ENCODE results near the gene PRKAG2. TPM values are rescaled to one million over a fixed set of nuclear protein-coding genes. Genes with fewer than 3 reads are reported as not detected.
A peak's percentile ranks its signal among the peaks of the same experiment; 100 is the strongest.

Gene PRKAG2
- total RNA-seq, 4 donors from 2014 or later = 7.5 to 14.3 (median 12.2) TPM

DNA sequence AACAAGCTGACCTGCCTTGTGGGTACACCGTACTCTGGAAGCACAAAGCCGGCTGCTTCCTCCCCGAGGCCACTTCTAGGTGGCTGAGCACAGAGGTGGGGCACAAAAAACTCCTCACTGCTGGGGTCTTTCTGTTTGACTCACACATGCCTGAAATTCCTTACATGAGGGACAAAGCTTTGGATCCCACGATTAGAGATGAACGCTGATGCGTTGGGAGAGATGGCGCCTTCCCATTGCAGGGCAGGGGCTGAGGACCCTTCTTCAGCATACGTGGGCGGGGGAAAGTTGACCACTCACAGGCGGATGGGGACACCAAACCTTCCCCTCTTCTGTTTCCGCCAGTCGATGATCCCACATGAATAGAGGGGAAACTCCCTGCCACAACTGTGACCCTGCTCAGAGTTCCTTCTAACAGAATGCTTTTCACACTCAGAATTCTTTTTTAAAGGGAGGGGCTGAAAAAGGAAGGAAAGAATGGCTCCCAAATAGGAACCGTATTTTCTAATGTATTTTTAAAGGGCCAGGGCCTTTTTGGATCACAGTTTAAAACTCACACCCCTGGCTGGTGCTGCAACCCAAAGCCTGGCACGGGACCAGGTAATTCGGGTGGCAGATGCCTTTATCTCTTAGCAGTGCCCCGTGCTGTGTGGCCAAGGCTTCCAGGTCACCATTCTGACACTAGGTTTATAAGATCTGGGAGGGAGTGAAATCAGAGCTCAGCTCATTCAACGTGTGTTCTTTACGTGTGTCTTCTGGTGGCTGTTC, 134.0 kb downstream of the PRKAG2 start:
- no peak overlapping the region for H3K4me3 ChIP-seq (ENCODE audit: low read depth, poor library complexity, severe bottlenecking)
- 59 to 60% methylated on average over 18 of the region's 18 CpGs for WGBS, 2 donors
- no peak for DNase-seq (ENCODE audit: low spot score in 2 of 2)
- intact Hi-C loops (cut with DNase I; ENCODE audit: low total_unique reads) = no loop called here
- TF ChIP-seq, protein P1, sequence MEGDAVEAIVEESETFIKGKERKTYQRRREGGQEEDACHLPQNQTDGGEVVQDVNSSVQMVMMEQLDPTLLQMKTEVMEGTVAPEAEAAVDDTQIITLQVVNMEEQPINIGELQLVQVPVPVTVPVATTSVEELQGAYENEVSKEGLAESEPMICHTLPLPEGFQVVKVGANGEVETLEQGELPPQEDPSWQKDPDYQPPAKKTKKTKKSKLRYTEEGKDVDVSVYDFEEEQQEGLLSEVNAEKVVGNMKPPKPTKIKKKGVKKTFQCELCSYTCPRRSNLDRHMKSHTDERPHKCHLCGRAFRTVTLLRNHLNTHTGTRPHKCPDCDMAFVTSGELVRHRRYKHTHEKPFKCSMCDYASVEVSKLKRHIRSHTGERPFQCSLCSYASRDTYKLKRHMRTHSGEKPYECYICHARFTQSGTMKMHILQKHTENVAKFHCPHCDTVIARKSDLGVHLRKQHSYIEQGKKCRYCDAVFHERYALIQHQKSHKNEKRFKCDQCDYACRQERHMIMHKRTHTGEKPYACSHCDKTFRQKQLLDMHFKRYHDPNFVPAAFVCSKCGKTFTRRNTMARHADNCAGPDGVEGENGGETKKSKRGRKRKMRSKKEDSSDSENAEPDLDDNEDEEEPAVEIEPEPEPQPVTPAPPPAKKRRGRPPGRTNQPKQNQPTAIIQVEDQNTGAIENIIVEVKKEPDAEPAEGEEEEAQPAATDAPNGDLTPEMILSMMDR (IDR thresholded peaks at IDR 0.05) = no peak
- no peak for TF ChIP-seq POLR2A (IDR thresholded peaks at IDR 0.05)

DNA sequence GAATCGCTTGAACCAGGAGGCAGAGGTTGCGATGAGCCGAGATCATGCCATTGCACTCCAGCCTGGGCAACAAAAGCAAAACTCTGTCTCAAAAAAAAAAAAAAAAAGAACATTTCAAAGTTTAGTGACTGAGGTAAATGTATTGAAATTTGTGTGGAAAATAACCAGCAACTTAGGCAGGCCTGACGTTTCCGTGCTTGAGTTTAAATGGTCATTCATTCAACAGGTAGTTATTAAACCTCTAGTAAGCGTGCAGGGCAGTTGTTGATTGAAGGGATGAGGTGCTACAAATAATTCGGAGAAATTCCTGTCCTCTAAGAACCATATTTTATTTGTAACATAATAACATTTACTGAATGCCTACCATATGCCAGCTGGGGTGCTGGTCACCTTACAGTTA, 135.3 kb downstream of the PRKAG2 start:
- intact Hi-C loops (cut with DNase I; ENCODE audit: low total_unique reads) = no loop called here
- H3K4me3 ChIP-seq (ENCODE audit: low read depth, poor library complexity, severe bottlenecking) = no peak overlapping the region
- TF ChIP-seq POLR2A (IDR thresholded peaks at IDR 0.05) = no peak
- TF ChIP-seq, protein P1 (IDR thresholded peaks at IDR 0.05) = no peak
- DNase-seq (ENCODE audit: low spot score in 2 of 2) = no peak
- WGBS, 2 donors = 96 to 98% methylated on average over 7 of the region's 7 CpGs

DNA sequence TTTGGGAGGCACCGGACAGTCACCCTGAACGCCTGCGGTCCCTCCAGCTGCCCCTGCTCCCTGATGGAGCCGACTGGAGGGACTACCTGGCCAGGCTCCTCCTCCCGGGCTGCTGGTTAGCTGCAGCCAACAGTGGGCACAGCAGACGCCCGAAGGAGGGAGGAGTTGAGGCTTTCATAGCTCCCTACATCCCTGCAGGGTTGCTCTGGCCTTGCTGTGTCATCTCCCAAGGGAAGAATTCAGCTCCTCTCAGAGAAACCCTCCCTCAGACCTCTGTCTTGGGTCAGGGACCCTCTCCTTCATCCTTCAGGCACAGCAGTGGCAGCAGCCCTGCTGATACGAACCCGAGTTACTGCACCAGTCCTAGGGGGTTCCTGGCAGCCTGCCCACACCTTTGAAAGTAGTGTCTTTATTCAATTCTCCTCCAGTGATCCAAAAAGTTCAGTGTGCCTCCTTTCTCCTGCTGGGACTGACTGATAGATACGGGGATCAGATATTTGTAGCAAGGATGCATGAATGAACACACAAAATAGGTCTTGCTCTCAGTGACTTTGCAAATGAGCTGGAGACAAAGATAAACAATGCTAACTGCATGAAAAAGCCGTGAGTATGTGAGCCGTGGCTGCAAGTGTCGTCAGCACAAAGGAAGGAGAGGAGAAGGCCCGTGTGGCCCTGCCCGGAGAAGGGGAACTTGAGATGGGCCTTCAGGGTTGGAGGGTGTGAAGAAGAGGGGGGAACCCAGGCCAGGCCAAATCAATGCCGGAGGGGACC, 136.6 kb downstream of the PRKAG2 start:
- no peak for TF ChIP-seq POLR2A (IDR thresholded peaks at IDR 0.05)
- TF ChIP-seq, protein P1 (IDR thresholded peaks at IDR 0.05) = no peak
- intact Hi-C loops (cut with DNase I; ENCODE audit: low total_unique reads) = no loop called here
- DNase-seq (ENCODE audit: low spot score in 2 of 2) = no peak
- 86 to 88% methylated on average over 16 of the region's 16 CpGs for WGBS, 2 donors
- H3K4me3 ChIP-seq (ENCODE audit: low read depth, poor library complexity, severe bottlenecking) = no peak overlapping the region

DNA sequence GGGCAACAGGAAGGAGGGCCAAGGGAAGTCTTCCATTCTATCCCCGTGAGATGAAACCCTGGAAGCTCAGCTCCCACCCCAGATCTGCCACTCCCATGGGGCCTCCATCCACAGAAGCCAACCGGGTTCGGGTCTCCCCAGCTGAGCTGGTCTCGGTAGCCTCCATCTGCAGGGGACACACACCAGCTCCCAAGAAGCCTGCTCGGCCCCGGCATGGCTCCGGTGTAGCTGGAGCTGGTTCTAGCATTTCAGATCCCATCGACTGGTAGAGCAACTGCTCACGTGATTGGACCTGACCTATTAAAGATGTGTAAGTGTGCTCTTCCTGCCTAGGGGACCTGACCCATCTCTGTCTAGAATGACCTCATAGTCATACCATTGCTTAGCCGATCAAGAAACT, 138.0 kb downstream of the PRKAG2 start:
- 90 to 91% methylated on average over 10 of the region's 10 CpGs for WGBS, 2 donors
- intact Hi-C loops (cut with DNase I; ENCODE audit: low total_unique reads) = no loop called here
- TF ChIP-seq POLR2A (IDR thresholded peaks at IDR 0.05) = no peak
- TF ChIP-seq, protein P1 (IDR thresholded peaks at IDR 0.05) = no peak
- DNase-seq (ENCODE audit: low spot score in 2 of 2) = no peak
- H3K4me3 ChIP-seq (ENCODE audit: low read depth, poor library complexity, severe bottlenecking) = no peak overlapping the region

DNA sequence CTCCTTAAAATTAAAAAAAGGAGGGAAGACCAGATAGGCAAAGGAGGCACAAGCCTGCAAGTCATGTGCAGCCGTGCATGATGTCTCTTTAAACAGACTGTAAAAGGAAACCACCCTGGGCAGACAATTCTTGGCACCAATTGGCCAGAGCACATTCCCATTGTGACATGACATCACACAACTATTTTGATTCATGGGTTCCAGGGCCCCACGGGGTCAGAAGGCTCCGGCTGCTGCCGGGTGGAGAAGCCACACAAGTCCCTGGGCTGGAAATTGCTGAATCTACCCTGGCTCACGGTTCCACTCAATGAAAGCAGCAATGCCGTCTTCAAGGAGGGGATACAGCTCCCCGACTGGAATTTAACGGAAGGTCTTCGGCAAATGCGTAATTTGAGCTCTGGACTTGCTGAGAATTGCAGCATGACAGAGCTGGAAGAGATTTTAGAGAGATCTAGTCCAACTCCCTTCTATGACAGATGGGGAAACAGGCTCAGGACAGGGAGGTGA, 140.5 kb downstream of the PRKAG2 start:
- 7 to 8% methylated on average over 10 of the region's 10 CpGs for WGBS, 2 donors
- intact Hi-C loops (cut with DNase I; ENCODE audit: low total_unique reads) = no loop called here
- no peak overlapping the region for H3K4me3 ChIP-seq (ENCODE audit: low read depth, poor library complexity, severe bottlenecking)
- TF ChIP-seq, protein P1 (IDR thresholded peaks at IDR 0.05) = no peak
- TF ChIP-seq POLR2A (IDR thresholded peaks at IDR 0.05) = no peak
- DNase-seq (ENCODE audit: low spot score in 2 of 2) = peak; percentile 63 to 93

All from lower leg skin (tissue), 4 donors.